HG03565 (cell line): Measurements from ENCODE around the gene NUTM1.
"Not testable (repeated sequence)": the region's sequence is repeated elsewhere in the genome, so short reads cannot be mapped to it uniquely, and the experiment has no call there.

Experiments
- ATAC-seq: cut with Tn5 transposase; IDR thresholded peaks from one replicate; pipeline ENCODE4 v1.9.1; 2021; ENCODE audit warnings: mild to moderate bottlenecking, moderate library complexity; ENCODE audit not compliant: unreplicated experiment

NUTM1 gene

DNA sequence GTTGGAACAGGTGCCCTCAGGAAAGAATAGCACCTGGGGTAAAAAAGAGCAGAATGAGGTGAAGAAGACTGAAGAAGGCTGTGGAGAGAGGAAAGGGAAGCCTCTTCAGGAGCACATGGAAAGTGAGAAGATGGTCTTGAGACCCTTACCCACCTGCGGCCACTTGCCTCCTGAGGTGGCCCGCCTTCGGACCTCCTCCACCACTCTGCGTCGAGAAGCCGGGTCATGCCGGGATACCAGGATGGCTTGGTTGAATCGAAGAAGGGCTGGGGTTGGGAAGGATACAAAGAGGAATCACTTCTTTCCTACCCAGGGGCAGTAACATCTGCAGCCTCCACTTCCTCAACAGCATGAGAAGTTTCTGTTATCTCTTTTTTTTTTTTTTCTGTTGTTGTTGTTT lies 20.9 kb downstream of the NUTM1 start:
- ATAC-seq = no peak

DNA sequence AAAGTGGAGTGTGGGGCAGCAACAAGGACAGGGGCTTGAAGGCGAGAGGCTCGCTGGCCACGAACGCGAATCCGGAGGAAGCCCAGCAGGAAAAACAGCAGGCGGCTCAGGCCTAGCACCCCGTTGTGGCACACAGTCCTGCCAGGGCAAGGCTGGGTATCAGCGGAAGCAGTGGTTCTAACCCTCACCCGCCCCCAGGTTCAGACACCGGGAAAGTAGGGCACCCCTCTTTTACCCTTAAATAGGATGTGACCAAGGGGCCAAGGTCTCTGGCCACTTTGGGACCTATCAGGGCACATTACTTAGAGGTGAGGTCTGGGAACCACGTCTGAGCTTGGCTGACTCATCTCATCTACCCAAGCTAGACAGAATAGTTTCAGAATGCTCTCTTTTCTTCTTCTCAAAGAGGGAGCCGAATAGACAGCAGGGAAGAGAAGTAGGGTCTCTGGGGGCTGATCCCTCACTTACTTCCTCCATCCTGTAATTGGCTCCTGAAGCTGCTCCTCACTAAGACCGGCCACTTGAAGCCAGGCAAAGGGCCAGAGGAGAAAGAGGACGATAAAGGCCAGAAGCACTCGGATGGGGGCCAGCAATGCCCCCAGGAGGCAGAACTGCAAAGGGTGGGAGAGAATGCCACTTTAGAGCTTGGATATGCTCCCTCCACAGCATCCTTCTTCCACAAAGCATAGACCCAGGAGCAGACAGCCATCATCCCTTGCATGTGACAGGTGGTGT lies 22.1 kb downstream of the NUTM1 start:
- no peak for ATAC-seq

DNA sequence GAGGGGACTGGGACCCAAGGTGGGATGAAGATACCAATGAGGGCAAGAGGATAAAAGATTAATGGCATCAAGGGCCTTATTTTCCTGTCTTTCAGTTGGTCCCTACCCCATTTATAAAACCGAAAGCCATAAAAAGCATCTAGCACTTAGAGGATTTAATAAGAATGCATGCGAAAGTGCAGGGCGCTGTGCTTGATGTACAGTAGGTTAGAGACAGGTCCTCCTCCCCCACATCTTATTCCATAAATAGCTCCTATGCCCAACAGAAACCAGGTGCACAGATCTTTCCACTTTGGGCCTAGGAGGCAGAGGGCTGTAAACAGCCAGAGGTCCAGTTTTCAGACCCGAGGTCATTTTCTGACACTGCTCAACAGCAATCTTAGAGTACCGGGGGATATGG lies 22.7 kb downstream of the NUTM1 start:
- ATAC-seq = no peak

DNA sequence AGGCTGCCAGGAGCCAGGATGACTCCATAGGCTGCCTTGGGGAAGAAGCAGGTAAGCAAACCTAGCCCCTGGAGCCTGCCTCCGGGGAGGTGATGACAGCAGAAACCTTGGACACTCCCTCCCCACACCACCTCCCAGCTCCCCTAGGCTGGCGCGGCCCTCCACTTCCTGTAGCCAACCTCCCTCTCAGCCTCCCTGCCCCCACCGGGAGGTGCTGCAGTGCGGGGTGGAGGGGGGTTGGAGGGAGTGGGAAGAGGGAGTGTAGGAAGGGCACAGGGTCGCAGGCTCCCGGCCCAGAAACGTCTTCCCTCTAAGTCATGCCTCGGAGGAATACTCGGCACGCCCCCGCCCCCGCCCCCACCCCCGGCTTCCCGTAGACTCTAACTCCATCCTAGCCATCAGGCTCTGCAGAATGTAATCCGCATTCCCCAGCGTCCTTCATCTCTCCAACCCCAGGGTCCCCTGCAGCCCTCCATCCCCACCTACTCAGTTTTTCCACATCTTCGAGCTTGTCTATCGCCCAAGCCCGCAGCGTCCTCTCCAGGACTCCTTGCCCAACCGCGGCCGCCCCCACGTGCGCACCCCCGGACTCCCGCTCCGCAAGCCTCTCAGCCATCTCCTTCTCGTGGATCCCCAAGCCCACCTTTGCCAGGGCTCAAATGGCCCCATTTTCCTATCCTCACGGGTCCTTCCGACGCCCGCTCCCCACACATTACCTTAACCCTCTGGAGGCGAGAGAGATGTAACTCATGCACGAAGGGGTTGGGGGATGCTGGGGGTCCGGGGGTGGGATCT lies 23.4 kb downstream of the NUTM1 start:
- ATAC-seq = no peak

DNA sequence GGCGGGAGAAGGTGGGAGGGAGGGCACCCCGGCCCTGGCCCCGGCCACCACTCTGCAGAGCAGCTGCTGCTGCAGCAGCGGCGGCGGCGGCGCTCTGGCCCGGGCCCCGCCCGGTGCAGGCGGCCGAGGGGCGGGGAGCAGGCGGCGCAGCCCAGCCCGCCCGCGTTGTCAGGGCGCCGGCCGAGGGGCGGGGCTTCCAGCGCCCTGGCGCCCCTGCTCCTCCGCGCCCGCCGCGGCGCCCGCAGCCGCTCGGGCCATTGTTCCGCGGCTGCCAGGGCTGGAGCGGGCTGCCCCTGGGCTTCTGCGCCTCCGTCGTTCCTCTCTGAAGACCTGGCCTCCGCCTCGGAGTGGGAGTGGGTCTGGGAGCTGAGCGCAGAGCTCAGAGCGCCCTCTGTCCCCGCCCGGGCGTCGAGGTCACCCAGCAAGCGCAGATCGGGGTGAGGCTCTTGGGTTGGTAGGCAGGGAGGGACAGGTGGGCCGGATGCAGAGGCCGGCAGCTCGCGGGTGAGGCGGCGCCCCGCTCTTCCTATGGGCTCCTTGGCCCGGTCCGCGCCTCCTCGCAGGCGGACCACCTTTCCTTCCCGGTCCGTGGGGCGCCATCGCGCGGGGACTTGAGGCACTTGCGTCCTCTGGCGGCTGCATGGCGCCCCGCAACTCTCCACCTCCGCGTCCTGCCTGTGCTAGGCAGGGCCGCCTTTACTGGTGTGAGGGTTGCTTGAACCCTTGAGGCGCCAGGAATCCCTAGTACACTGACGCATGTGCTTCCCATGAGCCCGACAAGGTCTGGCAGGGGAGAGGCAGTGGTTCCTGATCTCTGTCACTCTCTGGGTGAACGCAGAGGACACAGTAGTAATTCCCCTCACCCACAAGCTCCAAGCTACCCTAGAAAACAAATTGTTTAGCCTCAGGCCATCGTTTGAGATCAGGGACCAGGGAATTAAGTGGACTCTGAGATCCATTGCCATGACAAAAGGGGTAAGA lies 24.3 kb downstream of the NUTM1 start, which contains the start of gene LPCAT4:
Gene LPCAT4 (minus strand): TSS at position 96 of the 981 bp plus-strand sequence. CDS start 96 bp downstream, outside the sequence.
- peak; percentile 57 for ATAC-seq

DNA sequence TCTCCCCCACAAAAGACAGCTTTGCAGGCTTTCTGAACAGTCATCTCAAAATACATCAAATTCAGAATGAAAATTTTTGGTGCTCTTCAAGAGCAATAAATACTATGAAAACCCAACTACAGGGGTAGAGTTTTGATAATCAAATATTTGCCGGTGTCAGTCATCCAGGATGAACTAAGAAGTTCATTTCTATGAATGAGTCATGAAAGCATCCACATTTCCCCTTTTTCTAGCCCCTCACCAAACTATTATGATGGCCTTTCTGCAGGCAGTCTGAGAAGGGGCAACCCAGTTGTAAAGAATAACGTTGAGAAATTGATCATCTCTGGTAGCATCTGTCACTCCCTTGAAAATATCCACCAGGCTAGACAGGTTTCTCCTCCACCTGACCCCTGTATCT lies 27.0 kb downstream of the NUTM1 start:
- no peak for ATAC-seq

DNA sequence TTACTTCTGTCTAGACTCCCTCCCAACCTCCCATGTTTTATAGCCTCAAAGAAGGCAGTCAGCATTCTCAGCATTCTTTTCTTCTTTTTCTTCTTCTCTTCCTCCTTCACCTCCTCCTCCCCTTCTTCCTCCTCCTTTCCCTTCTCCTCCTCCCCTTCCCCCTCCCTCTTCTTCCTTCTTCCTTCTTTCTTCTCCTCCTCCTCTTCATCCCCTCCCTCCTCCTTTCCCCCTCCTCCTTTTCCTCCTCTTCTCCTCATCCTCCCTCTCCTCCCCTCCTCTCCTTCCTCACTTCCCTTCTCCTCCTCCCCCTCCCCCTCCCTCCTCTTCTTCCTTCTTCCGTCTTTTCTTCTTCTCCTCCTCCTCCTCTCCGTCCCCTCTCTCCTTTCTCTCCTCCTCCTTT lies 27.5 kb downstream of the NUTM1 start:
- ATAC-seq = no peak

DNA sequence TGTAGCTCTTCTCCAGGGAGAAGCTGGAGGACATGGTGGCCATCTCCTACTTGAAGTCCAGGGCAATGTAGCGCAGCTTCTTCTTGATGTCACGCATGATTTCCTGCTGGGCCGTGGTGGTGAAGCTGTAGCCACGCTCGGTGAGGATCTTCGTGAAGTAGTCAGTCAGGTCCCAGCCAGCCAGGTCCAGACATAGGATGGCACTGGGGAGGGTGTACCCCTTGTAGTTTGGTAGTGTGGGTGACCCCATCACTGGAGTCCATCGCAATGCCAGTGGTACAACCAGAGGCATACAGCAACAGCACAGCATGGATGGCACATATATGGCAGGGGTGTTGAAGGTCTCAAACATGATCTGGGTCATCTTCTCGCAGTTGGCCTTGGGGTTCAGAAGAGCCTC lies 30.8 kb downstream of the NUTM1 start:
- ATAC-seq = no peak

DNA sequence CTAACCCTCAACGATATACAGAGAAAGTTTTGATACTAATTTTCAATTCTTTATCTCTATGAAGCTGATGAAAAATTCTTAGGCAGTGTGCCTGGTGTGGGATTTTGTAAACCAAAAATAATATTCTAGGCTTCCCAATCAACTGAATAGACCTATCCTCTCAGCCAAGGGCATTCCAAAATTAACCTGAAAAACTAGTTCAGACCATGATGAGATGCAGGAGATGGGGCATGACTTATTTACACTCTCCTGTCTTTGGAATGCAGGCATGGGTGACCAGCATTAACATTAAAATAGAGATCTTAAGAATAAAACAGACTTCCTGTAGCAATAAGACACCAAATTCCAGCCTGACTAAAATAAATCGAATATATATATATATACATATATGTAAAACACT lies 31.7 kb downstream of the NUTM1 start:
- no peak for ATAC-seq

DNA sequence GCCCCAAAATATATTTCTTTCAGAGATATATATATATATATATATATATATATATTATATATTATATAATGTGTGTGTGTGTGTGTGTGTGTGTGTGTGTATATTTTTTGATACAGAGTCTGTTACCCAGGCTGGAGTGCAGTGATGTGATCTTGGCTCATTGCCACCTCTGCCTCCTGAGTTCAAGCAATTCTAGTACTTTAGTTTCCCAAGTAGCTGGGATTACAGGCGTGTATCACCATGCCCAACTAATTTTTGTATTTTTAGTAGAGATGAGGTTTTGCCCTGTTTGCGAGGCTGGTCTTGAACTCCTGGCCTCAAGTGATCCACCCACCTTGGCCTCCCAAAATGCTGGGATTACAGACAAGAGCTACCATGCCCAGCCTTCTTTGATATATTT lies 32.4 kb downstream of the NUTM1 start:
- ATAC-seq = not testable (repeated sequence)

DNA sequence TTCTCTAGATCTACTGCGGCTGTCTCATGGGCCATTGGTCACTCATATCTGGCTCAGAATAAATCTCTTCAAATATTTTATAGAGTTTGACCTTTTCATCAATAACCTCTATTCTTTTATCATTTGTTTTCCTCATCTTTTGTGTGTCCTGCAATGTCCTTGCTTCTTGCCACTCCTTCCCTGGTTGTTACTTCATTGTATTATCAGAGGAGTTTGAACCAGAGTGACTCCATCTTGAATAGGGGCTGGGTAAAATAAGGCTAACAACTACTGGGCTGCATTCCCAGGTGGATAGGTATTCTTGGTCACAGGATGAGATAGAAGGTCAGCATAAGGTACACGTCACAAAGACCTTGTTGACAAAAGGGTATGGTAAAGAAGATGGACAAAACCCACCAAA lies 33.7 kb downstream of the NUTM1 start:
- ATAC-seq = no peak

DNA sequence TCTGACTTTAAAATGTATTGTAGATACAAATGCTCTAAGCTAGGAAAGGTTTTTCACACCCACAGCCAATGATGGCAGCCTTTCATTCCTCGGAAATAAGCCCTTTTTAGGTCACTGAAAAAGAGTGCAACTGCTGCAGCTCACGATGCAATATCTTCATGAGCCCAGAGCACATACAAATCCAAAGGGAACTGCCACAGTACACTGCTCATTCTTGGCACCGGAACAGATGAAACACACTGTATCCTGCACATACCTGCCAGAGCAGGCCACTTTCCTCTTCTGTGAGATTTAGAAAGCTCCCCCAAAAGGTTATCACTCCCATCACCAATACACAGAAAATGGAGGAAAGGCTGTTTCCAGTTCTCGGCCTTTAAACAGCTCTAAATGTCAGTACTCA lies 37.4 kb downstream of the NUTM1 start:
- ATAC-seq = not testable (repeated sequence)

DNA sequence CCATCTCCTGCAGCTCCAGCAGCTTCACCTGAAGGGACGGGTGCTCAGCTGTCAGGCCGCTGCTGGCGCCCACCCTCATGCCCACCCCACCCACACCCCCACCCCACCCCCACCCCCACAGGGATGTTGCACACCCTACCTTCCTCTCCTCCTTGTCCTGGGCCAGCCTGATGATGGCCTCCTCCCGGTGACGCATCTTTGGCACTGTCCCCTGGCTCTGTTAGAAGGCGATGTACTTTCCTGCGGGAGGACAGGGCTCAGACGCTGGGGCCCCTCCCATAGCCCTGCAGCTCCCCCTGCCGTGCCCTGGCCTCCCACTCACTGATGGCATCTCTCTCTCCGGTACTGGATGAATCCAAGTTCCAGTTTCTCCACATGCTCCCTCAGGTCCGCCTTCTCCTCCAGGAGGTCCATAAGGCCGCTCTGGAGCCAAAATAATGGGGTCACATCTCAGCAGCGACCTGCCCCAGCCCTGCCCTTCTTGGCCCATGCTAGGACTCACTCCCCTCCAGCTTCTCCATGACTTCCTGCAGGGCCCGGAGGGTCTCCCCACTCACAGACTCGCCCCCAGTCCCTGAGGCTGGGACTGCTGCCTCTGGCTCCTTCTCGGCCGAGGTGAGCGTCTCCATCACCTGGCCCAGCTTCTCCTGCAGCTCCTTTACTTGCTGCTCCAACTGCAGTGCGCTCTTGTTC lies 38.9 kb downstream of the NUTM1 start:
- ATAC-seq = not testable (repeated sequence)

DNA sequence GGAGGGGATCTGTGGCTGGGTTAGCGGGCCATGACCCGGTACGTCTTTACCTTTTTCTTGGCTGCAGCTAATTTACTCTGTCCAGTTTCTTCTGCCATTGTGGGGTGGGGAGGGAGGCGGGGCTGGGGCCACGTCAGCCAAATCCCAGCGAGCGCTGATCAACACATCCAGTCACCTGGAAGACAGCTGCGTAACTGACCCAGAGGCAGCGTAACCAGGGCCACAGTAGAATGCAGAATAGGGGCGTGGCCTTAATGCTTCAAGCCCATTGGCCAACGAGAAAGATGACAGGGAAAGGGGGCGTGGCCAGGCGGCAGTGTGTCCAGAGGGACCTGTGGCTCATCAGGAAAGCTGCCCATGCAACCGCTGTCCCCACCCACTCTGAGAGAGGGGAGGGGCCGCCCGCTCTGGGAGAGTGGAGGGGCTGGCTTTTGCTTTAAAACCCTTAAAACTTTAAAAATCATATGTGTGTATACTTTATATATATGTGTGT lies 46.5 kb downstream of the NUTM1 start:
- ATAC-seq = not testable (repeated sequence)

DNA sequence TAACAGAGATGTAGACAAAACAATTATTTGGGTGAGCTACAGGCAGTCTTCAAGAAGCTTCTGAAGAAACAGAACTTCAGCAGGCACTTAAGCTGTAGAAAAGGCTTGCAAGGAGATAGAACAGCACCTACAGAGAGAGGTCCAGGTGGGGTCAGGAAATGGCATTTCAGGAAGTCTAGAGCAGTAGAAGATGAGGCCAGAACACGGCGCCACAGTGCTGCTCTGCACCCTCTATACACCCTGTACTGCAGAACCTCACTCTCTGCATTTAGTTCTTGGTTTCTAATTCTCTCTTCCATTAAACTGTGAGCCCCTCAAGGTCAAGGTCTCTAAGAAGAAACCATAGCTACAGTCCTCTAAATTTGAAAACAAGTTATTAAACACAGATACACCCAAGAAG lies 49.9 kb downstream of the NUTM1 start:
- not testable (repeated sequence) for ATAC-seq

DNA sequence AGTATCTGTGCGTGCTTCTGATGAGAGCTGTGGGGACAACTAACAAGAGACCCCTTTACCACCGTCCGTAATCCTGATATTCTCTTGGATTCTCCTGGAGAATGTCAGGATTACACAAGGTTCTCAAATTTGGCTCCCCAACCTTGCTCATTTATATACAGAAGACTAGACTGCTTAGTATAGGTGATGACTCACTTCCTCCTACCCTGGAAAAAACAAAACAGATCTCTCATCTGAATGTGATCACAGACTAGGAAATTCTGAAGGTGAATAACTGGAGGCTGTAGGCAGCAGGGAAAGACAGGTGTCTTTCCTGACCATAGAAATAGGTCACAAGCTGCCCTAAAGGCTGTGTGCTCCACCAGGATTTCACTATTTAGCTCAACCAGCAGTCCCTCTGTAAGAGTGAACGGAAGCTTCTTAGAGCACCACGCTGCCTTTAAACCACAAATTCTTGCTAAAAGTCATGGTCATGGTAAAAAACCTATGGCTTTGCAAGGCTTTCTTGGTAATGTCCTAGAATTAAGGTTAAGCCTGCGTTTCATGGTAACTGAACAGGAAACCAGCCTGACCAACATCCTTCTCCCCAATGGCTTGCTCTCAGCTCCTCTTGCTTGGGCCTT lies 54.6 kb downstream of the NUTM1 start:
- ATAC-seq = not testable (repeated sequence)

DNA sequence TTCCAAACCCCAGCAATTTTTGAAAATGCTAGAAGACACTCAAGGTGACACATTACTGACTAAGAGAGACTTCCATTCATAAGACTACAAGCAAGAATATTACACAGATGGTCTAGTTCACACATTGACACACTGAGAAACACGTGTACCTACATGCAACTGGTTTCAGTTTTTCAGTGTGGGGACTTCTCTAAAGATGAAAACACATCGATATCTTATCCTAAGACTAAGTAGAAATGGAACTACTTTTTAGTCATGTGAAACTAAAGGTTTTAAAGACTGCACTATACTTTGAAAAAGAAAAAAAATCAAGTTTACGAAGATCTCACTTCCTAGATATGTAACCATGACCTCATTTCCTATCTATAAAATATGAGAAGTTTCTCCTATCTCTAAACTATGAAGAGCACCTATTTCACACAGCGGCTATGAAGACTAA lies 60.1 kb downstream of the NUTM1 start:
- peak; percentile 50 for ATAC-seq

DNA sequence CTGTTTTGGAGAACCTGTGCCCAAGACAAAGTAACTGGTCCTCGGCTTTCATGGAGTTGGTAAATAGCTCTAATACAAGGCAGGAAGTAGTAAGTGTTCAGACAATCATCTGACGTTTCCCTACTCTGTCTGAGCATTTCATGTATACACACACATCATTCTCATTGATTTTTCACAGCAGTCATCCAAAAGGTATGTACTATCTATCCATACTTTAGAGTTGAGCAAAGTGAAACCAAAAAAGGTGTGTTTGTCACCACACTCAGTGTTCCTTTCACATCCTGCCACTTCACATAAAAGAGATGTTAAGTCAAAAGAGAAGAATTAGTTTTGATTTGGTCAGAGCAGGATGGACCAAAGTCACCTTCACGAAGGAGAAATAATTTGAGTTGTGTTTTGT lies 60.8 kb downstream of the NUTM1 start:
- not testable (repeated sequence) for ATAC-seq
